Measurements from ENCODE around the gene DNAJC28. TPM values are rescaled to one million over a fixed set of nuclear protein-coding genes. Genes with fewer than 3 reads are reported as not detected.

DNAJC28 gene
- total RNA-seq, 1 donor from 2014 or later, result 2.3 TPM

DNA sequence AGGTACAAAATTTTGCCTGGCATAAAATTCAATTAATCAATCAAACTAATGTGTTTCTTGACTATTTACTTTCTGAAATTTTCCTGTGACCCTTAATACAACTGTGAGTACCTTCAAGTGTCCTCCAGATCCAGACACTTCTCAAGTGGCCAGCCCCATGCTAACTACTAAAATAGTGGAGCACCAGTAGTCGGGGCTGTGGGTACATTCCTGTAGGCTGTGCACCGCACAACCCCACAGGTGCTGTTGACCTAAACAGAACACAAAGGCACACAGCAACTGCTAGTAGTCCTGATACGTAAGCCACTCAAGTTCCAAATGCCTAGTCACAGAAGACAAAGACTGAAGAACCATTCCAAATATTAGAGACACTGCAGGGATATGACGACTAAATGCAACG lies 48.3 kb downstream of the DNAJC28 start:
- Histone ChIP-seq H3K9me3 (no peaks in the 10 kb centered on the region), H3K27ac (peak overlapping the region; percentile 83), H3K4me1 (peaks cover 15% of the 10 kb centered on the region), H3K27me3 (no peaks in the 10 kb centered on the region), H3K36me3 (peaks cover 23% of the 10 kb centered on the region), H3K4me3 (no peak overlapping the region)
- ATAC-seq, result peak; percentile 91
- DNase-seq, result peak; percentile 76
- intact Hi-C loops (cut with DNase I), result no loop called here
- TF ChIP-seq, protein P1, sequence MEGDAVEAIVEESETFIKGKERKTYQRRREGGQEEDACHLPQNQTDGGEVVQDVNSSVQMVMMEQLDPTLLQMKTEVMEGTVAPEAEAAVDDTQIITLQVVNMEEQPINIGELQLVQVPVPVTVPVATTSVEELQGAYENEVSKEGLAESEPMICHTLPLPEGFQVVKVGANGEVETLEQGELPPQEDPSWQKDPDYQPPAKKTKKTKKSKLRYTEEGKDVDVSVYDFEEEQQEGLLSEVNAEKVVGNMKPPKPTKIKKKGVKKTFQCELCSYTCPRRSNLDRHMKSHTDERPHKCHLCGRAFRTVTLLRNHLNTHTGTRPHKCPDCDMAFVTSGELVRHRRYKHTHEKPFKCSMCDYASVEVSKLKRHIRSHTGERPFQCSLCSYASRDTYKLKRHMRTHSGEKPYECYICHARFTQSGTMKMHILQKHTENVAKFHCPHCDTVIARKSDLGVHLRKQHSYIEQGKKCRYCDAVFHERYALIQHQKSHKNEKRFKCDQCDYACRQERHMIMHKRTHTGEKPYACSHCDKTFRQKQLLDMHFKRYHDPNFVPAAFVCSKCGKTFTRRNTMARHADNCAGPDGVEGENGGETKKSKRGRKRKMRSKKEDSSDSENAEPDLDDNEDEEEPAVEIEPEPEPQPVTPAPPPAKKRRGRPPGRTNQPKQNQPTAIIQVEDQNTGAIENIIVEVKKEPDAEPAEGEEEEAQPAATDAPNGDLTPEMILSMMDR (IDR thresholded peaks at IDR 0.05), result no peak

DNA sequence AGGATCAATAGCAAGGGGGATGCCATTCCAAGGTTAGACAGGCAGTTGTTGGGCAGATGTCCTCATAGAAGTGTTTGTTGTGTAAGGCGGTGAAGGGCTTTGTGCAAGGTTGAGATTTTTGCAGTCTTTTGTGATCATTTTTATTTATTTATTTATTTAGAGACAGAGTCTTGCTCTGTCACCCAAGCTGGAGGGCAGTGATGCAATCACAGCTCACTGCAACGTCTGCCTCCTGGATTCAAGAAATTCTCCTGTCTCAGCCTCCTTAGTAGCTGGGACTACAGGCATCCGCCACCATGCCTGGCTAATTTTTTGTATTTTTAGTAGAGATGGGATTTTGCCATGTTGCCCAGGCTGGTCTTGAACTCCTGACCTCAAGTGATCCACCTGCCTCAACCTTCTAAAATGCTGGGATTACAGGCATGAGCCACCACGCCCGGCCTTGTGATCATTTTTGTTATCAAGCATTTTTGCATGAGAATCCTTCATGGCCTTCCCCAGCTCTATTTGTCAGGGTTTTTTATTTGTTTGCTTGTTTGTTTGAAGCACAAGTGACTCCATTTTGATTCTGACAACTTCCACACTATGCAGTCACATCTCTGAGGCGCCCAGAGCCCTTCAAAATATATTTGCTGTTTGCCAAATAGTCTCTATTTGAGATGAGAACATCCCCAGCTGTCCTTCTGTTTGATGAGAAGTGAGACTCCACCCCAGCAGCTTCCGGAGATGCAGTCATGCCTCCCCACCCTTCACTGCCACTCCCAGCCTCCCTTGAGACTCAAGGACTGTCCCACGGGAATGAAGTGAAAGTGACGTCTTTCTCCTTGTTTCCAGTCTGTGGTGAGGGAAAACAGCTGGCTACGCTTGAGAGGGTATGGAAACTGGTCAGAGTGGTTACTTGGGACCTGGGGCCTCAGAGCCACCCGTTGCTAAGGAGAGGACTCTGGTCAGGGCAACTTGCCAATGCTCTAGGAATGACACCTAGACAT lies 49.7 kb downstream of the DNAJC28 start:
- Histone ChIP-seq H3K27me3 (no peaks in the 10 kb centered on the region), H3K4me3 (no peak overlapping the region), H3K4me1 (peaks cover 15% of the 10 kb centered on the region), H3K9me3 (no peaks in the 10 kb centered on the region), H3K36me3 (peaks cover 32% of the 10 kb centered on the region), H3K27ac (peak overlapping the region; percentile 38)
- intact Hi-C loops (cut with DNase I), result no loop called here
- ATAC-seq (peak; percentile 67), DNase-seq (no peak)
- TF ChIP-seq, protein P1 (IDR thresholded peaks at IDR 0.05), result no peak

Other genes with a start within 250 kb of the DNAJC28 start
- gene IL10RB, start 225.3 kb downstream of the DNAJC28 start, total RNA-seq, result 47.1 TPM
- 72.1 TPM for gene IFNAR1, start 166.7 kb downstream of the DNAJC28 start, total RNA-seq
- gene IFNGR2, start 88.3 kb downstream of the DNAJC28 start, total RNA-seq, result 69.3 TPM
- 73.2 TPM for gene TMEM50B, start 11.7 kb downstream of the DNAJC28 start, total RNA-seq
- 55.8 TPM for gene GART, start 50.4 kb upstream of the DNAJC28 start, total RNA-seq
- gene SON, start 51.3 kb upstream of the DNAJC28 start, total RNA-seq, result 320 TPM
- 4.4 TPM for gene DONSON, start 97.0 kb upstream of the DNAJC28 start, total RNA-seq
- 38.0 TPM for gene CRYZL1, start 150.0 kb upstream of the DNAJC28 start, total RNA-seq
- gene ITSN1, start 150.8 kb upstream of the DNAJC28 start, total RNA-seq, result 32.0 TPM